Esophagus squamous epithelium (tissue), 4 donors: ENCODE results near the gene STAC3.

Source experiments
- POLR2A ChIP-seq, 4 donors: fragments of 450-650 bp; IDR thresholded peaks; one replicate each; pipeline ENCODE4 v1.6.1; 2017; ENCODE audit warnings: antibody characterized with exemption in 4 of 4, mild to moderate bottlenecking in 4 of 4, moderate library complexity in 3 of 4
- TF ChIP-seq, protein P1 (sequence below), 6 experiments: fragments of 450-650 bp in 4 of 6; fragments of 200-600 bp in 2 of 6; sonication (generic) in 2 of 6; IDR thresholded peaks; one replicate each; pipeline ENCODE4 v1.5.1; 2016 to 2019; ENCODE audit warnings: antibody characterized with exemption in 6 of 6, mild to moderate bottlenecking in 4 of 6, moderate library complexity in 4 of 6

- TF ChIP-seq, protein P1, sequence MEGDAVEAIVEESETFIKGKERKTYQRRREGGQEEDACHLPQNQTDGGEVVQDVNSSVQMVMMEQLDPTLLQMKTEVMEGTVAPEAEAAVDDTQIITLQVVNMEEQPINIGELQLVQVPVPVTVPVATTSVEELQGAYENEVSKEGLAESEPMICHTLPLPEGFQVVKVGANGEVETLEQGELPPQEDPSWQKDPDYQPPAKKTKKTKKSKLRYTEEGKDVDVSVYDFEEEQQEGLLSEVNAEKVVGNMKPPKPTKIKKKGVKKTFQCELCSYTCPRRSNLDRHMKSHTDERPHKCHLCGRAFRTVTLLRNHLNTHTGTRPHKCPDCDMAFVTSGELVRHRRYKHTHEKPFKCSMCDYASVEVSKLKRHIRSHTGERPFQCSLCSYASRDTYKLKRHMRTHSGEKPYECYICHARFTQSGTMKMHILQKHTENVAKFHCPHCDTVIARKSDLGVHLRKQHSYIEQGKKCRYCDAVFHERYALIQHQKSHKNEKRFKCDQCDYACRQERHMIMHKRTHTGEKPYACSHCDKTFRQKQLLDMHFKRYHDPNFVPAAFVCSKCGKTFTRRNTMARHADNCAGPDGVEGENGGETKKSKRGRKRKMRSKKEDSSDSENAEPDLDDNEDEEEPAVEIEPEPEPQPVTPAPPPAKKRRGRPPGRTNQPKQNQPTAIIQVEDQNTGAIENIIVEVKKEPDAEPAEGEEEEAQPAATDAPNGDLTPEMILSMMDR (IDR thresholded peaks at IDR 0.05) = no peak
- TF ChIP-seq POLR2A (IDR thresholded peaks at IDR 0.05) = no peak
These were observed 56.7 kb downstream of the STAC3 start for GRCh38 chr12:57194253-57194652.
